Epithelial cell of proximal tubule (primary cell): ENCODE results near the gene ADRB1. TPM values are rescaled to one million over a fixed set of nuclear protein-coding genes. Genes with fewer than 3 reads are reported as not detected.

Experiments
- DNase-seq: peaks from one replicate; pipeline ENCODE4 v3.0.0-alpha.2; 2011; ENCODE audit warnings: low read depth
- H3K4me3 ChIP-seq: 2 replicates; pipeline ENCODE4 v1.5.1; 2011; ENCODE audit warnings: low read depth, mild to moderate bottlenecking, low read length
- CTCF ChIP-seq: conservative IDR thresholded peaks from 2 replicates; pipeline ENCODE4 v1.5.1; 2012; ENCODE audit warnings: low read depth, mild to moderate bottlenecking, low read length
- total RNA-seq: library from RNA; depleted of rRNA; stranded (reverse); fragments of >200 nt; gene quantifications from 2 replicates; pipeline ENCODE4 v1.2.3, GENCODE V29; 2015

The ADRB1 gene
- total RNA-seq, 1 donor from 2014 or later = 0.06 TPM

GRCh38 chr10:114052255-114052654 lies 8.6 kb downstream of the ADRB1 start:
- TF ChIP-seq CTCF = no peak
- no peak for DNase-seq
- H3K4me3 ChIP-seq = no peak overlapping the region

- no peak for DNase-seq
- no peak overlapping the region for H3K4me3 ChIP-seq
- no peak for TF ChIP-seq CTCF
These were observed 10.3 kb downstream of the ADRB1 start for GRCh38 chr10:114053946-114054345.

GRCh38 chr10:114057855-114058254 lies 14.2 kb downstream of the ADRB1 start:
- H3K4me3 ChIP-seq = no peak overlapping the region
- DNase-seq = no peak
- TF ChIP-seq CTCF = no peak

DNA sequence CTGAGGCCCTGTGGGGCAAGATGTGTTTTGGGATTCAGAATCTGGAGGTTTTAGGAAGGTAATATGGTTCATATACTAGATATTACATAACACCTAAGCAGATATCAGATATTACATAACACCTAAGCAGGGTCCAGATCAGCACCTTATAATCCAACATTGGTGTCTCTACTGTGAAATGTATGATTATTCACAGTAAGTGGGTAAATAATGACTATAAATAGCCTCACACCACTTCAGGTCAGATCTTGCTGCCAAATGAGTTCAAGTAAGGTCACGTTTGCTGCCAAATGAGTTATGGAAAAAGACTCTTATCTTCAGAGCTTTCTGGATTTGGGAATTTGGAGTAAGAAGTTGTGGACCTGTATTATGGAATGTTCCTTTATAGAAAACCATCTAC lies 14.6 kb downstream of the ADRB1 start:
- TF ChIP-seq CTCF = no peak
- DNase-seq = no peak
- no peak overlapping the region for H3K4me3 ChIP-seq

- no peak overlapping the region for H3K4me3 ChIP-seq
- DNase-seq = no peak
- no peak for TF ChIP-seq CTCF
These were observed 15.9 kb downstream of the ADRB1 start for GRCh38 chr10:114059561-114059960.

GRCh38 chr10:114060456-114060855 lies 16.8 kb downstream of the ADRB1 start:
- no peak for DNase-seq
- H3K4me3 ChIP-seq = no peak overlapping the region
- TF ChIP-seq CTCF = no peak

GRCh38 chr10:114061148-114061547 lies 17.5 kb downstream of the ADRB1 start:
- no peak for DNase-seq
- H3K4me3 ChIP-seq = no peak overlapping the region
- TF ChIP-seq CTCF = no peak
